ENCODE measurements around the gene NPHP4. TPM values are rescaled to one million over a fixed set of nuclear protein-coding genes. Genes with fewer than 3 reads are reported as not detected.
"Not testable (repeated sequence)": the region's sequence is repeated elsewhere in the genome, so short reads cannot be mapped to it uniquely, and the experiment has no call there.

The NPHP4 gene
- total RNA-seq, 1 donor from 2014 or later: 18.0 TPM

DNA sequence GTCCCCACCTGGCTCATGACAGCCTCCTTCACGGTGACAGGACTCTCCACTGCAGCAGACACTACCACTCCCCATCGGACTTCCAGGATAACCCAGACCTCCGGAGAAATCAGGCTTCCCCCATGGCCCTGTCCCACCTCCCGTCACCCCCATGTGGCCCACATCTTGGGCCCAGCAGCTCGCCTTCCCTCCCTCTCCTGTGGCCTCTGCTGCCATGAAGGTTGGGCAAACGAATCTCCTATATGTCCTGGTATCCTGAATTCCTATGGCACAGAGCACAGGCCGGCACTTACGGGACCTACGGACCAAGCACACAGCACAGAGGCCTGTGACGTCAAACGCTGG lies 82.0 kb downstream of the NPHP4 start:
- intact Hi-C loops (cut with DNase I): no loop called here
- no peak for ATAC-seq
- no peak for DNase-seq (ENCODE audit: low spot score)

- ATAC-seq (no peak), DNase-seq (ENCODE audit: low spot score) (no peak)
- intact Hi-C loops (cut with DNase I): no loop called here
Measured at GRCh38 chr1:5909576-5910275, 82.5 kb downstream of the NPHP4 start.

DNA sequence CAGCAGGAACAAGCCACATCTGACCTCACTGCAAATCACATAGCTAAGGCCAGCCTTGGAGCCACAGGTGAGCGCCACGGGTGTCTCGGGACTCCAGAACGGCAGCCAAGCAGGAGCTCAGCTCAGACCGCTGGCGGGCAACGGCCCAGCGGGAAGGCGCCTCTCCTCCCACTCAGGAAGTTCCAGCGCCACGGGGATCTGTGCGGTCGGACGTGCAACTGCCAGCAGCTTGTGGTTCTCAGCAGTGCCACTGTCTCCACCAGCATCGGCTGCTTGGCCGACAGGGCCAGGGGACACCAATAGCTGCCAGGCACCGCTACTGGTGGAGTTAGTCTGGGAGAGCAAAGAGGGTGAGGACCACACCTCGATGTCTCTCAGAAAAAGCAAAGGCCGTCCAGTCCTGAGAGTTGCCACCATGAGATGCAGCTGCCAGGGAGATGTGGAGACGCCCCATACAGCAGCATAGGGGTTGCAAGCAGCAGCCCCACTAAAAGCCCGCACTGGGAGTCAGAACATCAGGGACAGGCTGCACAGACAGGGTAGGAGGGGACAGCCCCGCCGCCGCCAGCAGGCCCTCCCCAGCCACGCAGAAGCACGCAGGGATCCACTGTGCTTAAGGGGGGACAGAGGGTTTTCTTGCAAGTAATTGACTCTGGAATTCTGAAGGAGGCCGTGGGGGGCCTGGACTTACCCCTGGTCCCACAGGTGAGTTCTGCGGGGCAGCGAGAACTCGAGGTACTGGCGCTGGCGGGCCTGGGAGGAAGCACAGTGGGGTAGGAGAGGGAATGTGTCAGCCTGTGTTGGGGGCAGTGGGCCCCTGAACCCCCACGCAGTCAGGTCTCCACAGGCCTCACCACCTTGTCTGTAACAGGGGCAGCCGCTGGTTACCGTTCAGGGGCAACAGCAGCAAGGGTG lies 83.5 kb downstream of the NPHP4 start:
- intact Hi-C loops (cut with DNase I): no loop called here
- DNase-seq (ENCODE audit: low spot score) (no peak), ATAC-seq (no peak)

DNA sequence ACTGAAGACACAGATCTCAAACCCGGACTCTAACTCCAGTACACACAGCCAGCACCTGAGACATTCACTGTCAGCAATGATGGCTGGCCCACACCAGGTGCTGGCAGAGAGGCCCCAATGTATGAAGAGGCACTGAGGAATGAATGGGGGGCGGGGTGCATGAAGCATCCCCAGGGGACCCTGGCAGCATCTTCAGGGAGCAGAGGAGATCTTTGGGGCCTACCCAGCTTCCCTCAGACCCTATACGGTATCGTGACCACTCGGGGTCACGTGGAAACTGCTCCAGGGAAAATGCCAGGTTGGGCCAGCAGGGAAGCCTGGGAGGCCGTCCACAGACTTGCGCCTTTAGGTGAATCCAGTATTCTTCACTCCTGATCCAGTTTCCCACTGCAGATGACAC lies 84.3 kb downstream of the NPHP4 start:
- intact Hi-C loops (cut with DNase I): no loop called here
- ATAC-seq: no peak
- no peak for DNase-seq (ENCODE audit: low spot score)

- DNase-seq (ENCODE audit: low spot score): no peak
- intact Hi-C loops (cut with DNase I): no loop called here
- no peak for ATAC-seq
Measured at GRCh38 chr1:5907386-5907785, 84.8 kb downstream of the NPHP4 start.

DNA sequence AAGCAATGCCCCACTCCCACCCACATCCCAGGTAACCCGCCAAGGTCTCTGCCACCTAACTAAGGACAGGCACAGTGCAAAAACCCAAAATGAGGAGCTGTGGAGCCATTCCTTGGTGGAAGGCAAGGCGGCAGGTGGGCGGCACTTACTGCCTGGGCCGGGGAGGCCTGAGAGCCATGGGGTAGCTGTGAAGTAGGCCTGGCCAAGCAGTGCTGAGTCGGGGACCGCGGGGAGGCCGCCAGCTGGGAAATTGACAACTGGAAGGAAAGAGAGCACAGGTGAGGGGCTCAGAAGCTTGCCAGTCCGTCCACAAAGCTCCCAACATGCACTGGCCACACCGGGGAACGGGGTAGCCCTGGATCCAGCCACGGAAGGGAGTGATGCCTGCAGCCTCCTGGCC lies 85.3 kb downstream of the NPHP4 start:
- DNase-seq (ENCODE audit: low spot score) (no peak), ATAC-seq (no peak)
- intact Hi-C loops (cut with DNase I): no loop called here

DNA sequence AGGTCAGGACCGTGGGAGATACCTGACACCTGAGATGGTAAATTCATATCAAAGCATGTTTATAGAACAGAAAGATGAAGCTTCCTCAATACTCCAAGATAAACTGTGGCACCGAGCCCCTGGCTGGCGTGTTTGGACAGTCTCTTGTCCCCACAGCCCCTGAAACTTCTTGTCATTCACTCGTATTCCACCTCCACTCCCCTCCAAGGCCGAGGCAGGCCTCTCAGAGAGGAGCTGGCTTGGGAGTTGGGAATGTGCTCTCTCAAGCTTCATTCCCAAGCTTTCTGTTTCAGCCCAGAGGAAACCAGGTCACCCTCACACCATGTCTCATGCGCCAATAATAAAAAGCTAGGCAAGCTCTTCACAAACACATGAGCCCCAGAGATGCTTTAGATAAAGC lies 86.1 kb downstream of the NPHP4 start:
- intact Hi-C loops (cut with DNase I): no loop called here
- no peak for ATAC-seq
- no peak for DNase-seq (ENCODE audit: low spot score)

GRCh38 chr1:5905436-5905835 lies 86.8 kb downstream of the NPHP4 start:
- DNase-seq (ENCODE audit: low spot score): no peak
- ATAC-seq: no peak
- intact Hi-C loops (cut with DNase I): no loop called here

GRCh38 chr1:5904551-5904950 lies 87.7 kb downstream of the NPHP4 start:
- intact Hi-C loops (cut with DNase I): no loop called here
- no peak for DNase-seq (ENCODE audit: low spot score)
- ATAC-seq: no peak

GRCh38 chr1:5903680-5904079 lies 88.5 kb downstream of the NPHP4 start:
- DNase-seq (ENCODE audit: low spot score): no peak

GRCh38 chr1:5903031-5903430 lies 89.2 kb downstream of the NPHP4 start:
- ATAC-seq (no peak), DNase-seq (ENCODE audit: low spot score) (no peak)
- intact Hi-C loops (cut with DNase I): no loop called here

More at GRCh38 chr1:5903680-5904079, 88.5 kb downstream of the NPHP4 start:
- no peak for ATAC-seq
- intact Hi-C loops (cut with DNase I): no loop called here

- intact Hi-C loops (cut with DNase I): no loop called here
- DNase-seq (ENCODE audit: low spot score) (no peak), ATAC-seq (no peak)
Measured at GRCh38 chr1:5901841-5902240, 90.4 kb downstream of the NPHP4 start.

GRCh38 chr1:5901150-5901549 lies 91.1 kb downstream of the NPHP4 start:
- intact Hi-C loops (cut with DNase I): no loop called here
- no peak for DNase-seq (ENCODE audit: low spot score)
- ATAC-seq: no peak

DNA sequence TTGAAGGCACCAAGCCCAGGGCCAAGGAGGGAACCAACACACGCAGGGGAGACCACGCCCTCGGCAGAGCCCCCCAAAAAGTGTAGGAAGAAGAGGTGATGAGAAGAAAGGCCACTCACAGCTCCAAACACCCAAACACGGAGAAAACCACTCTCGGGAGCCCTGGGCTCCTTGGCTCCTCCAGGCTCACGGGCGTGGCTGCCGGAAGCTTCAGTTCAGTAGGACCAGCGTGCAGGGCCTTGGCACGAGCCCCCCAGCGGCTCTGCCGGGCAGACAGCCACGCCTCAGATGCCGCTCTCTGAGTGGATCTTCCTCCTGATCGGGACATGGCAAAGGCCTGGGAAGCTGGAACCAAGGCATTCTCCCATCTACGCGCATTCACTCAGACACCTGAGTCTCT lies 94.0 kb downstream of the NPHP4 start:
- DNase-seq (ENCODE audit: low spot score): no peak
- intact Hi-C loops (cut with DNase I): no loop called here
- ATAC-seq: no peak

DNA sequence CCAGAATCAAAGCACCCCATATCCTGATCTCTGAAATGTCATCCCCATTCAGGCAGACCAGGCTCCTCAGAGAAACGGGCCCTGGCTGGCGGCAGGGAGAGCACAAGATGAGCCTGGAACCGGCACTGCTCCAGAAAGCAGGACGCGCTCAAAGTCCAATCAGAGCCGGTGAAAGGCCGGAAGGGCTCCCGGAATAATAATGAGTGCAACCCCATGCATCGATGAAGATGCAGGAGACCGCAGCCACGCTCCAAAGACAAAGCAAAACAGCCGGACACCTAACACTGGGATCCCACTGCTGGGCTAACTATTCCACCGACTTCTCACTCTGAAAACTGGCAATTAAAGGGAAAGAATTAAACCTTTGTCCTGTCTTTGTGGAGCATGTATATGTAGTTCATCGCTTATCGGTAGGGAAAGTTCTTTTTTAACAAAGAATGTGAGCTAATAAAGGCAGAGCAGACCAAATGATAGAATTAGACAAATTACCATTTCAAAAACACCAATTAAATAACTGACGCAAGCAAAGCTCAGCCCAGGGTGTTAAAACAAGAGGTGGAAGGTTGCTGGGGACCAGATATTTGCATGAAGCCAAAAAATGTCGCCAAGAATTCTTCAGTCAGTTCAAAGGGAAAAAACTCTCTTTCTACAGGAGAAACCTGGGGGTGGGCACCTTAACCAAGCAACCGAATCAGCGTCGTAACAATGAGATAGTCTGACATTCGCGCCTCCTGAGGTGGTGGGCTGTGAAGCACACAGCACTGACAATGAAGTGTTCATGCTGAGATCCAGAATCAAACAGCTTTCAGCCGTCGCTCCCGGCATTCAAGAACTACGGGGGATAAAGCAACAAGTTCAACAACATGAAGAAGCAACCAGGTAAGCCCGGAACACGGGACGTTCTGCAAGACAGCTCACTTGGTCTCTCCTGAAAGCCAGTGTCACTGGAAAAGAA lies 95.2 kb downstream of the NPHP4 start:
- no peak for DNase-seq (ENCODE audit: low spot score)
- intact Hi-C loops (cut with DNase I): no loop called here
- no peak for ATAC-seq

GRCh38 chr1:5895446-5896406 lies 96.5 kb downstream of the NPHP4 start:
- DNase-seq (ENCODE audit: low spot score): no peak
- ATAC-seq: no peak
- intact Hi-C loops (cut with DNase I): no loop called here

GRCh38 chr1:5893699-5894278 lies 98.4 kb downstream of the NPHP4 start:
- DNase-seq (ENCODE audit: low spot score); intact Hi-C loops (cut with DNase I); ATAC-seq: not testable (repeated sequence)

- no peak for DNase-seq (ENCODE audit: low spot score)
- no peak for ATAC-seq
- intact Hi-C loops (cut with DNase I): no loop called here
Measured at GRCh38 chr1:5892329-5892728, 99.9 kb downstream of the NPHP4 start.

All from sciatic nerve (tissue), 2 donors.